Activated CD8-positive, alpha-beta memory T cell treated with anti-CD3 and anti-CD28 coated beads for 4 hours (primary cell): ENCODE results near the gene MAGIX.
"Not testable (repeated sequence)": the region's sequence is repeated elsewhere in the genome, so short reads cannot be mapped to it uniquely, and the experiment has no call there.

Experiments used
- DNase-seq, 2 donors: peaks; one replicate each; pipeline ENCODE4 v3.0.0-alpha.2; 2020; ENCODE audit warnings: low read depth in 2 of 2

Gene MAGIX

DNA sequence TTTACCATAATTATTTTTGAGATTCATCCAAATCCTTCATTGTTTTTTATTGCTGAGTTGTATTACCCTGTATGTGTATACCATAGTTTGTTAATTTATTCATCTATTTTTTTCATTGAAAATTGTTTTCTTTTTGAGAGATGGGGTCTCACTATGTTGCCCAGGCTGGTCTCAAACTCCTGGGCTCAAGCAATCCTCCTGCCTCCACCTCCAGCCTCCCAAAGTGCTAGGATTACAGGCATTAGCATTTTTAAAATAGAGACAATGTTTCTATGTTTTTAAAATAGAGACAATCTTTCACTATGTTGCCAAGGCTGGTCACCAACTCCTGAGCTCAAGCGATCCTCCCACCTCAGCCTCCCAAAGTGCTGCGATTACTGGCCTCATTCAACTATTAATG lies 1.6 kb upstream of the MAGIX start:
- no peak for DNase-seq

DNA sequence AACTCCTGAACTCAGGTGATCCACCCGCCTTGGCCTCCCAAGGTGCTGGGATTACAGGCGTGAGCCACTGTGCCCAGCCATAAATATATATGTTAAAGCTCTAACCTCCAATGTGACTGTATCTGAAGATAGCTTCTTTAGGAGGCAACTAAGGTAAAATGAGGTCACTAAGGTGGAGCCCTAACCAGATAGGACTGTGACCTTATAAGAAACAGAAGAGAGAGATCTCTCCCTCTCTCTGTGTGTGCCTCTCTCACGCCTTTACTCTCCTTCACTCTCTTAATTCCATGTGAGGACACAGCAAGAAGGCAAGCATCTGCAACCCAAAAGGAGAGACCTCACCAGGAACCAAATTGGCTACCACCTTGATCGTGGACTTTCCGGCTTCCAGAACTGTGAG lies 926 bp upstream of the MAGIX start:
- no peak for DNase-seq

DNA sequence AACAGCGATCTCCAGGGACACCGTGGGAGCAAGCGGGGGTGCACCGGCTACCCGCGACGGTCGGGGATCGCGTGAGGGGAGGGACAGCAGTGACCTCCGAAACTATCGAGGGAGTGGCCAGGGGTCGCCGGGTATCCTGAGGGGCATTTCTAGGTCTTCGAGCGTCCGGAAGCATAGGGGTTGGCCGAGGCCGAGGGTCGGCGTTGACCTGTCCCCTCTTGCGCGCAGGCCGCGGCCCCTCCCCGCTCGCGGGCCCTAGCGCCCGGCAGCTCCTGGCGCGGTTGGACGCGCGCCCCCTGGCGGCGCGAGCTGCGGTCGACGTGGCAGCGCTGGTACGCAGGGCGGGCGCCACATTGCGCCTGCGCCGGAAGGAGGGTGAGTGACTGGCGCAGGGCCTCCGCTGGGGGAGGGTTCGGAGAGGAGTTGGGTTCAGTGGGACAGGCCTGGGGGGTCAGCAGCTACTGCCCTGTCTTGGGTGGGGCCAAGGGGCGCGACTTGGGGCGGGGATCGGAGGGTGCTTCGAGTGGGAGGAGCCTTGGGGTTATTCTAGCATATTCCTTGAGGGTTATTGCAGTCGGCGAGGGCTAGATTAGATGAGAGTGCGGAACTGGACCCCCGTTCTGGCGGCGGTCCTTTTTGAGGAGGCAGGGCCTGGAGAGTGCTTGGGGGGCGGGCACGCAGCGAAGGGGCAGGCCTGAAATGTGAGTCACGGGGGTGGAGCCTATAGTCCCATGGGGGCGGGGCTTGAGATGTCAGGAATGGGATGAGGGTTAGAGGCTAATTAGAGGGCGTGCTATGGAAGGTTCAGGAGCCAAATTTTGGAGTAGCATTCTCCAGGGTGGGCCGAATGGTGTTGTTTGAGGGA lies 1.2 kb downstream of the MAGIX start:
- DNase-seq: peak; percentile 52 to 56

DNA sequence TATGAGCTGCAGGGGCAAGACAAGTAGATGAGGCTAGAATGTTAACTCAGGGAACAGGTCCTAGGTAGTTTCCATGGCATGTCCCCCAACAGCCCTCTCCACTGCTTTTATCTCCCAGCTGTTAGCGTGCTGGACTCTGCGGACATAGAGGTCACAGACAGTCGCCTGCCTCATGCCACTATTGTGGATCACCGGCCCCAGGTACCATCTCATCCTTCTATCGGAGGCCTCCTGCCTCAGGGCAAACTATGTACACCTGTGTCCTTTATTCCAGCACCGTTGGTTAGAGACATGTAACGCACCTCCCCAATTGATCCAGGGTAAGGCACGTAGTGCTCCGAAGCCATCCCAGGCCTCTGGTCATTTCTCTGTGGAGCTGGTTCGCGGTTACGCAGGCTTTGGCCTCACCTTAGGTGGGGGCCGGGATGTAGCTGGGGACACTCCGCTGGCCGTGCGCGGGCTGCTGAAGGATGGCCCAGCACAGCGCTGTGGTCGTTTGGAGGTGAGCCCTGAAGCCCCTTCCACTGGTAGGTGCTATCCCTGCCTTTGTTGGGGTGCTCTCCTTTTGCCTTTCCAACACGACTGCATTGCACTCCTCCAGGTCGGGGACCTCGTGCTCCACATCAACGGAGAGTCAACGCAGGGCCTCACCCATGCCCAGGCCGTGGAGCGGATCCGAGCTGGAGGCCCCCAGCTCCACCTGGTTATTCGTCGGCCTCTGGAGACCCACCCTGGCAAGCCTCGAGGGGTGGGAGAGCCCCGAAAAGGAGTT lies 2.2 kb downstream of the MAGIX start:
- DNase-seq: no peak

DNA sequence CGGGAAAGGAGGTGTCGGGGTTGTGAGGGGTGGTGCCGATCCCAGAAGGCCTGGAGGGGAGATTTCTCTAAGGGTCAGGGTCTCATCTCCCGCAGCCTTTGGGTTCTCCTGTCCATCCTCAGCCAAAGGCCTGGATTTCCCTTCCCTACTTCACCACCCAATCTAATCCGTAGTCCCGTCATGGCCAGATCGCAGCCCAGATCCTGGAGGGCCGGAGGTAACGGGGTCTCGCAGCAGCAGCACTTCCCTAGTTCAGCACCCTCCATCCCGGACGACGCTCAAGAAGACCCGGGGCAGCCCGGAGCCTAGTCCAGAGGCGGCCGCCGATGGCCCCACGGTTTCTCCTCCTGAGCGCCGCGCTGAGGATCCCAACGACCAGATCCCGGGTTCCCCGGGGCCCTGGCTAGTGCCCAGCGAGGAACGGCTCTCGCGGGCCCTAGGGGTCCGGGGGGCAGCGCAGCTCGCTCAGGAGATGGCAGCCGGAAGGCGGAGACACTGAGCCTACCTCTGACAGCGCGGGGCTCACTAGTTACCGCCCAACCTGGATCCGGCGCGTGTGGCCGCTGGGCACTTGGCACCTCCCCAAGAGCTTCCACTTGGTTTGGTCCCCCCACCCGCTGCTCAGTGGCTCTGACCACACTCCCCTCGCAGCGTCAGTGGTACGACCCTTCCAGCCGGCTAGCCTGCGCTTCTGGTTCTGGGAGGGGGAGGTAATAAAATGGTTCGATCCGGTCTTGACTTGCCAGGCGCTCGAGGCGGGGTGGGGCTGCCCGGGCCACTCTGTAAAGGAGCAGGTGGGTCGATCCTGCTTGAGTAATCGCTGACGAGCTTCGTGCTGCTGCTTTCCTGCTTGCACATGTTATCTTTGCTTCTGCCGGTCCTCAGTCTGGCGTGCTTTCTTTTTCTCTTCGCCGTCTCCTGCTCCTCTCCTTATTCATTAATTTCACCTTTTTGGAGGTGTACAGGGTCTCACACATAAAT lies 3.6 kb downstream of the MAGIX start:
- DNase-seq: peak; percentile 47 to 51

DNA sequence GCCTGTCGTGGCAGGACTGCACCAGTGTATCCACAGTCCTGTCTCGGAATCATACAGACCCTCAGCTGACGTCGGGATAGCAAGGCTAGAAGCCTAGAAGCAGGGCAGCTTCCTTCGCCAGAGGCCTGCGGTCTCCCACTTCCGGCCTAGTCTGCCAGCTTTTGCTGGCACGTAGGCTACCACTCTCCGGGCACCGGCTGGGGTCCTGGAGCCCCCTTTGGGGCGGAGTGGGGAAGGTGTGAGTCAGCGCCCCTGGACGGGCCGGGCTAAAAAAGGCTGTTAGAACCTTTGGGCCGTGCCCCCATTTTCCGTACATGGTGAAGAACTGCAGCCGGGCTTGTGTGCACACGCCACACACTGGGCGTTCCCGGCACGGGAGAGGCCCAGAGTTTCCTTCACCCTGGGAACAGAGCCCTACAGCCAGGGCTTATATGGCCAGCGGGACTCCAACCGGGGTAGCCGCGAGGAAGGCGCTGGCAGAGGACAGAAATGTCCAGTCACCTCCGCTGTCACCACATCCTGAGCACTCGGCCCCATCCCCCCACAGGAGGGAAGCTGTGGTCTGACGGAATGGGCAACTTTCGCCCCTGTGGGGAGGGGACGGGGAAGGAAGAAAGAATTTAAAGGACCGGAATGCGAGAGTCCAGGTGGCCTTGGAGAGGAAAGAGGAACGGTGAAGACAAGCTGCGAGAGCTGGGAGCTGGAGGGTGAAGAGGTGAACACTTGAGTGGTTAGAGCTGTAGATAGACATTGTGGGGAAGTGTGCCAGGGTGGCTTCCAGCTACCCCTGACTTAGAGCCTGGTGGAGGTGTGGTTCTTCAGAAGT lies 4.6 kb downstream of the MAGIX start:
- peak; percentile 32 to 39 for DNase-seq

DNA sequence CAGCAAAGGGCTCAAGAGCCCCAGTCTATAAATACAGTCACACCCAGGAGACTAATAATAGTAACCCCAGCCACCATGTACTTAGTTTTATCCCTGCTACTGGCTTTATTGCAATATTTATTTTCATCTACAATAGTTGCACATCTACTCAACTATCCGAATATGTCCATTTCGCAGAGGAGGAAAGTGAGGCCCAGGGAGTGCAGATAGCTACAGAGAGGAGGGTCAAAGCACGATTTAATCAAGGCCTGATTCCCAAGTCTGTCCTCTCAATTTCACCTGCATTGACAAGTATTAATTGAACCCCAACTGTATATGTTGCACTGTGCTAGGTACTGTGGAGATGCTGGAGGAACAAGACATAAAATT lies 5.2 kb downstream of the MAGIX start:
- DNase-seq: no peak

DNA sequence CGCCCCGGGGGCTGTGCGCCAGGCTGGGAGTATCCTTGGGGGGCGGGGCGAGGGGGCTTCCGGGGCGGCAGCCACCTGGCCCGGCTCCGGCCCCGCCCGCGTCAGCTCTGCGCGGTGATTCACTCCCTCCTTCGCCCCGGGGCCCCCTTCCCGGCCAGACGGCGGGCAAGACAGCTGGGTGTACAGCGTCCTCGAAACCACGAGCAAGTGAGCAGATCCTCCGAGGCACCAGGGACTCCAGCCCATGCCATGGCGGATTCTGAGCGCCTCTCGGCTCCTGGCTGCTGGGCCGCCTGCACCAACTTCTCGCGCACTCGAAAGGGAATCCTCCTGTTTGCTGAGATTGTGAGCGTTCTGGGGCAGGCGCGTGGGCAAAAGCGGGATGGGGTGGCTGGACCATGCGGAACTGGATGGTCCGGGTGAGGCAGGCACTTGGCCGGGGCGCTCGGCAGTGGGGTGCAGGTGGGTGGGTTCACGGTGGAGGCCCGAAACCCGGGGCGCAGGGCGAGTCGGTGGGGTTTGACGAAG lies 9.3 kb downstream of the MAGIX start, which contains the start of gene PLP2:
Gene PLP2 (plus strand): TSS at position 147 of the 528 bp plus-strand sequence. CDS start 103 bp downstream, at position 250.
- DNase-seq: peak; percentile 44 to 46

DNA sequence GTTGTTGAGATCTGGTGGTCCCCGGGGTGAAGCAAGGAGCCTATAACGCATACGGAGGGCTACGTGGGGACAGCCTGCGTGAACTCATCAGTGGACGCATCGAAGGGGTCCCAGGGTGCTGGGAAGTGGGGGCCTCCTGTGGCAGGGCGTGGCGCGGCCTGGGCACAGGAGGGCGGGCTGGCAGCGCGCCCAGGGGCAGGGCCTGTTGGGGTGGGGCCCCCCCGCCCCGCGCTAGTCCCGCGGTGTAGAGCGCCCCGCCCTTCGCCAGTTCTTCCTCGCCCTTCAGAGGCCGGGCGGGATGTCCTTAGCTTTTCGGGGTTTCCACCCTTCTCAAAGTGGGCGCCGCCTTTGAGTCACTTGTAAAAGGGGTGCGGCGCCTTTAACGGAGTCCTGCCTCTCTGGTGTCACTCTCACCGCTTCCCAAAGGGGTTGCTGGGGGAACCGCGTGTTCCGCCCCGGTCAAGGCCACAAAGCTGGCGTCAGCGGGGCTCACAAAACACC lies 9.8 kb downstream of the MAGIX start:
- DNase-seq: peak; percentile 39 to 43

DNA sequence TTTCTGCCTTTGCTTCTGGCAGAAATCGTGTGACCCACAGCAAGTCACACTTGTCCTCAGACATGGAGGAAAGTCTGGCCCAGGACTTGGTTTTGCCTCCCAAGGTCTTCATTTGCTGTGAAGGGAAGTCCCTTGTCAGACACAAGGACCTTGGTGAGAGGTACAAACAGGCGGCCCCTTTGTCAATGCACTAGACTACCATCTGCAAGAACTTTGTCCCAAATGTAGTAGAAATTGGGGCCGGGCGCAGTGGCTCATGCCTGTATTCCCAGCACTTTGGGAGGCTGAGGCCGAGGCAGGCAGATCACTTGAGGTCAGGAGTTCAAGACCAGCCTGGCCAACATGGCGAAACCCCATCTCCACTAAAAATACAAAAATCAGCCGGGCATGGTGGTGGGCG lies 11.0 kb downstream of the MAGIX start:
- not testable (repeated sequence) for DNase-seq

DNA sequence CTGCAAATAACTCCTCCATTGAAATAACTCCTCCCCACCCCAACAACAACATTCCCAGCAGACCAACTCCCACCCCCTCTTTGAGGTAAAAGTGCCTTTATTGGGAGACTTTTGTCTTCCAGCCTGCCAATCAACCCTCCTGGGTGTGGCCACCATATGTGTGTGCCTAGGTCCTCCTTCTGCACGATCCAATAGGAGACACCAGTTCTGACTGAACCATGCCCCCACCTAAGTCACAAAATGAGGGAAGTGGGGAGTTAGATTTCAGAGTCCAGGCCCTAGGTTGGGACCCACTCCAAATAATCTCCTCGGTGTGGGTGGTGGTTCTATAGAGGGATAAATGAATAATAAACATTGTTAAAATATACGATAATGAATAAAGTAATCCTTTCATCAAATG lies 12.2 kb downstream of the MAGIX start:
- no peak for DNase-seq

DNA sequence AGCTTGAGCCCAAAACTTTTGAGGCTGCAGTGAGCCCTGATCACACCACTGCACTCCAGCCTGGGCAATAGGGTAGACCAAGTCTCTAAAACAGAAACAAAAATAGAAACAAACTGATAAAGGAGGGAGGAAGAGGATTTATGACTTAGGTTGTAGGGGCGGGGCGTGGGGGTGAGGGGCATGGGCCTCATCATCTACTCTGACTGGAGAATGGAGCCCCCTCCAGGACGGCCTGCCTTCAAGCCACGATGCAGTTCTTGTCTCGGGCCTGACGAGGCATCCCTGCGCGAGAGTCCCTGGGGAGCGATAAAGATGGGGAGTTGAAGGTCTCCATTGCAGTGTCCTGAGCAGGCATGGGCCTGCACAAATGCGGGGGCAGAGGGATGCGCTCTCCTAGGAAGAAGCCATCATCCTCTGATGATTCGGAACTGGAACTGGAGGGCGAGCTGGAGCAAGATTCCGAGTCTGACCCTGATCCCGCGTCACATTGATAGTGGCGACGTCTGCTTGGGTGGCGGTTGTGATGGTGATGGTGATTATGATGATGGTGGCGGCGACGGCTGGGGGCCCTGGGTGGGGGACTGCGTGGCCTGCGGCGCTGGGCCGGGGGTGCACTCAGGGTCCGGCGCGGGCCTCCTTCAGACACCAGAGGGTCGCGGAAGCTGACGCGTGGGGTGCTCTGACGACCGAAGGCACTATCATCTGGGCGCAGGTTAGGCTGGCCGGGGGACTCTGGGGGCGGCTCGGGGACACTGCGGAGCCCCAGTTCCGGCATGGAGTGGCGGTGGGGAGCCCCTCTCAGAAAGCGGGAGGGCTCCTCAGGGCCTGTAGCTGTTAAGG lies 13.1 kb downstream of the MAGIX start:
- no peak for DNase-seq

DNA sequence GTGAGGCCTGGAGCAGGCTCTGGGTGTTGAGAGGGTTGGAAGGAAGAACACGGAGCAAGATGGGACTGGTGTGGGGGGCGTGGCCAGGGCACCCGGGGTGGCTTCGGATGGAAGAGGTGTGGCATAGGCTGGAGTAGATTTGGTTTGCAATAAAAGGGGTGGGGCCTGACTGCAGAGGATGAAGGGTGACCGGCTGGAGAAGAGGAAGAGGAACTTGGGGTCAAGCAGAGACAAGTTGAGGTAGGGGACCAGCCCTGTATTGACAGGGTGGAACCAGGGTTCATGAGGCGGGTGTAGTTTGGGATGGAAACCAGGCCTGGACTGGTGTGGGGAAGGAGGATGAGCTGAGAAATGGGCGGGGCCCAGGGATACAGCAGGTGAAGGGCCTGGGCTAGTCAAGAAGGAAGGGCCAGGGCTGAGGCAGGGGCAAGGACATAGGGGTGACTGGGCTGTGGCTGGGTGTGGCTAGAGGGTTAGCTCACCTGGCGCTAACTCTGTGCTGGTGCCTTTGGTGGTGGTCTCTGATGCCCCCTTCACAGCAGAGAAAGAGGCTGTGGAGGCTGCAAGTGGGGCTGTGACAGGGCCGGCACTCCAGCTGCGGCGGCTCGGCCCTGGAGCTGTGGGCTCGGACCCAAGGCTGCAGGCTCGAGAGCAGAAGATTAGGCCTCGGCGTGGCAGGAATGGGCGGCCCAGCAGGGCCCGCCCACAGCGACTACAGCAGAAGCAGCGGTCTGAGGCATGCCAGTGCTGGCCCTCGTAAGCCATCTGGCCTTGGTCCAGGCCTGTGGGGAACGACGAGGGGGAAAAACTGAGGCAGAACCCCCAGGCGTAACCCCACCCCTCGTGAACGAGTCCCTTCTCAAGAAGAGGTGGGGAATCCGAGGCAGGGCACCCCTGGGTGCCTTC lies 14.1 kb downstream of the MAGIX start:
- no peak for DNase-seq

DNA sequence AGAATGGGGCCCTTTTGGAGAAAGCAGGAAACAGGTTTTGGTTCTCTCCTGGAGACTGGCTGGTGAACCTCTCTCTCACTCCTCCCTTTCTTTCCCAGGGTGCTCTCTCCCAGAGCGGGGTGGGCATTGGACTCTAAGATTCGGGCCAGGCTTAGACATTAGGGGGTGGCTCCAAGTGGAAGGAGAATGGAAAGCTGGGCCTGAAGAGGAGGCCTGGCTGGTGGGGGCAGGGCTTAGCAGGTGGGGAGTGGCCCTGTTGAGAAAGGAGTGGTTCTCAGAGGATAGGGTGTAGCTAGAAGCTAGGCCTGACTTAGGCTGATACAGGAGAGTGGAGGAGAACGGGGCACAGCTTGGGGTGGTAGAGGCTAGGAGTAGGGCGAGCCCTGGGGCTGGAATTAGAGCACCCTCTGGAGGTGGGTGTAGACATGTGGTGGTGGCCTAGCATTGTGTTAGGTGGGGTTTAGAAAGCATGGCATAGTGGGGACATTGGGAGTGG lies 14.8 kb downstream of the MAGIX start:
- DNase-seq: no peak

DNA sequence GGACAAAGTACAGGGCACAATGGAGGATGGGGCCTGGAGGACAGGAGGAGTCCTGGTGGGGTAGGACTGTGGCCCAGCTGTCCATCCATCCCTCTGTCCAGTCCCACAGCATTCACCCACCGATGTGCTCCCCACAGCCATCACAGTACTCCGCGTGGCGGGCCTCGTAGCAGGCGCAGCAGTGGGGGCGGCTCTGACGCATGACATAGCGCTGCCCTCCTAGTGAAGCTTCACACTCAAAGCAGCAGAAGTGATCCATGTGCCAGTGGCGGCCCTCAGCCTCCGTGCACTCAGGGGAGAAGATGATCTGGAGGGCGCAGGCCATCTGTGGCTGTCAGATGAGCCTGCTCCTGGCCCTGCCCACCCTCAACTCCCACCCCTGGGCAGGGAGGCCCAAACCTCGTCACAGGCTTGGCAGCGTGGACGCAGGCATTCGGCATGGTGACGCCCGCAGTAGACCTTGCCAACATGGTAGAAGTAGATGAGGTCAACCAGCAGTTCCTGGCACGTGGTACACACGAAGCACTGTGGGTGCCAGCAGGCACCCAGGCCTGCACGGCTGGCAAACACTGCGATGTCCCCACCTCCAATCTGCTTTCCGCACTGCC lies 15.4 kb downstream of the MAGIX start:
- DNase-seq: no peak

DNA sequence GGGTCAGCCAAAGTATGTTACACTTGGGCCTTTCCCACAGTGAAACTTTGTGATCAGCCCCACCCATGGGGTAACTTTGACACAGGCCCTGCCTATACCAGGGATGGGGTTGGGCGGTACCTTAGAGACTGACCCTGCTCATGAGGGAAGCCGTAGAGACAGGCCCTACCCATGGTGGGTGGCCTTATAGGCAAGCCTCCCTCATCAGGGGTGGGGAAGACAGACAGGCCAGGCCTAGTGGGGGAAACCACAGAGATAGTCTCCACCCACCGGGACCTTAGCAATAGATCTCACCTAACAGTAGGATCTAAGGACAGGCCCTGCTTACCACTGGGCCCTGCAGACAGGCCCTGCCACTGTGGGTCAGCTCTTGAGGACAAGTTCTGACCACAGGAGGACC lies 16.0 kb downstream of the MAGIX start:
- DNase-seq: no peak

DNA sequence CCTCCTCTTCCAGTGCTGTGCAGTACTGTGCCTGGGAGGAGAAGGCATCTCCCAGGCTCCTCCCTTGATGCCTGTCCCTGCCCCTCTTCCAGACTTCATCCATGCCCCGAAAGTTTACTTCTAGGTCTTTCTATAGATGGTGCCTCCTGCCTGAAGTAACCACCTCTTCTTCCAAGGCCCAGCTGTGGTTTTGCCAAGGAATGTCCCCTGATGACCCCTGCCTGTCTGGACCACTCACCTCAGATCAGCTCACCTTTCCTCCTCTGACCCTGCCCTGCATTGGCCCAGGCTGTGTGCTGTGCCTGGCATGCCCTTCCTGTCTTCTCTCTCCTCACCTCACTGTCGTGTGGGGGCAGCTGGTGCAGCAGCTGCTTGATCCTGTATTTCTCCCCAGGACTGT lies 16.8 kb downstream of the MAGIX start:
- no peak for DNase-seq
